A549 treated with GW870086 at 1 μM for 4 hours (cell line): ENCODE measurements around the gene LIME1. TPM values are rescaled to one million over a fixed set of nuclear protein-coding genes. Genes with fewer than 3 reads are reported as not detected.

Experiments
- total RNA-seq: library from RNA; stranded (reverse); fragments of 200-300 nt; extraction: Qiagen RNA extraction; gene quantifications from 5 replicates; pipeline ENCODE4 v1.2.3, GENCODE V29; 2022; ENCODE audit warnings: low read depth

The LIME1 gene
- total RNA-seq, result 3.9 to 9.6 TPM (median 8.7 TPM) in 5 replicates

GRCh38 chr20:63735859-63736718 is at the start of gene LIME1:
Gene LIME1 (plus strand): TSS chr20:63736664. CDS start chr20:63737550, 886 bp downstream.

GRCh38 chr20:63696628-63697356 is 39.7 kb upstream of the LIME1 start, which contains the start of gene TNFRSF6B:
Gene TNFRSF6B (plus strand): TSS chr20:63696652. CDS start chr20:63696768, 116 bp downstream.

GRCh38 chr20:63707558-63708300 is 28.7 kb upstream of the LIME1 start, which contains the start of the genes ARFRP1 and ZGPAT:
Gene ARFRP1 (minus strand): TSS chr20:63707976. CDS start chr20:63707091, 885 bp downstream.
Gene ZGPAT (plus strand): TSS chr20:63708039. CDS start chr20:63708581, 542 bp downstream.

GRCh38 chr20:63739130-63740069 is 2.9 kb downstream of the LIME1 start, which contains the start of gene SLC2A4RG:
Gene SLC2A4RG (plus strand): TSS chr20:63739776. CDS start chr20:63739913, 137 bp downstream.

Other genes with a start within 250 kb of the LIME1 start
- 140 to 176 TPM (median 147 TPM) in 5 replicates for gene EEF1A2, start 237.6 kb upstream of the LIME1 start, total RNA-seq
- 275 to 371 TPM (median 312 TPM) in 5 replicates for gene PPDPF, start 215.9 kb upstream of the LIME1 start, total RNA-seq
- gene PTK6, start 199.3 kb upstream of the LIME1 start, total RNA-seq, result 2.5 to 3.1 TPM (median 2.9 TPM) in 5 replicates
- 0.10 to 0.15 TPM in 2 of 5 replicates, not detected in the others for gene SRMS, start 188.9 kb upstream of the LIME1 start, total RNA-seq
- gene FNDC11, start 182.5 kb upstream of the LIME1 start, total RNA-seq, result 0.13 to 0.54 TPM (median 0.21 TPM) in 5 replicates
- 13.9 to 22.2 TPM (median 21.1 TPM) in 5 replicates for gene HELZ2, start 162.4 kb upstream of the LIME1 start, total RNA-seq
- gene GMEB2, start 109.6 kb upstream of the LIME1 start, total RNA-seq, result 8.6 to 10.9 TPM (median 10.3 TPM) in 5 replicates
- gene STMN3, start 83.2 kb upstream of the LIME1 start, total RNA-seq, result 8.1 to 11.1 TPM (median 10.3 TPM) in 5 replicates
- gene RTEL1, start 78.4 kb upstream of the LIME1 start, total RNA-seq, result 4.5 to 8.8 TPM (median 7.1 TPM) in 5 replicates
- gene TNFRSF6B, start 40.0 kb upstream of the LIME1 start, total RNA-seq, result 0.14 to 0.95 TPM (median 0.74 TPM) in 4 of 5 replicates, not detected in the other
- gene ARFRP1, start 28.7 kb upstream of the LIME1 start, total RNA-seq, result 31.8 to 43.5 TPM (median 36.1 TPM) in 5 replicates
- 22.2 to 29.4 TPM (median 28.1 TPM) in 5 replicates for gene ZGPAT, start 28.6 kb upstream of the LIME1 start, total RNA-seq
- 62.3 to 102 TPM (median 97.2 TPM) in 5 replicates for gene SLC2A4RG, start 3.1 kb downstream of the LIME1 start, total RNA-seq
- gene ZBTB46, start 94.6 kb downstream of the LIME1 start, total RNA-seq, result 0.66 to 0.86 TPM (median 0.78 TPM) in 5 replicates
- not detected in 5 replicates for gene ABHD16B, start 124.8 kb downstream of the LIME1 start, total RNA-seq
- 126 to 136 TPM (median 130 TPM) in 5 replicates for gene TPD52L2, start 128.6 kb downstream of the LIME1 start, total RNA-seq
- gene DNAJC5, start 158.5 kb downstream of the LIME1 start, total RNA-seq, result 23.7 to 30.3 TPM (median 28.4 TPM) in 5 replicates
- gene UCKL1, start 219.8 kb downstream of the LIME1 start, total RNA-seq, result 24.4 to 35.3 TPM (median 32.2 TPM) in 5 replicates
- 9.1 to 12.4 TPM (median 11.8 TPM) in 5 replicates for gene ZNF512B, start 233.3 kb downstream of the LIME1 start, total RNA-seq
- gene SAMD10, start 243.0 kb downstream of the LIME1 start, total RNA-seq, result not detected in 5 replicates
- gene PRPF6, start 244.5 kb downstream of the LIME1 start, total RNA-seq, result 49.9 to 54.3 TPM (median 53.6 TPM) in 5 replicates